Left hindlimb (tissue), 1 donor: ENCODE measurements around the gene MEGF9.
A peak's percentile ranks its signal among the peaks of the same experiment; 100 is the strongest.
"Not testable (repeated sequence)": the region's sequence is repeated elsewhere in the genome, so short reads cannot be mapped to it uniquely, and the experiment has no call there.

Experiments
- DNase-seq: peaks from one replicate; pipeline ENCODE4 v3.0.0-alpha.2; 2018

The MEGF9 gene

GRCh38 chr9:120569556-120569955 lies 144.7 kb downstream of the MEGF9 start:
- no peak for DNase-seq

- no peak for DNase-seq
Measured at GRCh38 chr9:120568816-120569215, 145.5 kb downstream of the MEGF9 start.

GRCh38 chr9:120567874-120568273 lies 146.4 kb downstream of the MEGF9 start:
- no peak for DNase-seq

- DNase-seq = no peak
Measured at GRCh38 chr9:120567081-120567480, 147.2 kb downstream of the MEGF9 start.

GRCh38 chr9:120564589-120564988 lies 149.7 kb downstream of the MEGF9 start:
- DNase-seq = no peak

GRCh38 chr9:120562861-120563443 lies 151.3 kb downstream of the MEGF9 start:
- peak; percentile 52 for DNase-seq

GRCh38 chr9:120561709-120562108 lies 152.6 kb downstream of the MEGF9 start:
- no peak for DNase-seq

GRCh38 chr9:120559546-120559945 lies 154.7 kb downstream of the MEGF9 start:
- DNase-seq = no peak

GRCh38 chr9:120558454-120558853 lies 155.8 kb downstream of the MEGF9 start:
- no peak for DNase-seq

GRCh38 chr9:120557205-120557604 lies 157.1 kb downstream of the MEGF9 start:
- DNase-seq = no peak

GRCh38 chr9:120556775-120557174 lies 157.5 kb downstream of the MEGF9 start:
- DNase-seq = no peak

GRCh38 chr9:120555839-120556238 lies 158.4 kb downstream of the MEGF9 start:
- no peak for DNase-seq

GRCh38 chr9:120552210-120552704 lies 162.0 kb downstream of the MEGF9 start:
- not testable (repeated sequence) for DNase-seq
